NCI-H2081 treated with DMSO at 0.1 percent for 48 hours (cell line): Measurements from ENCODE around the gene GPR158.

Experiments used
- DNase-seq: peaks from one replicate; lab custom pipeline; 2025; lab: John Stamatoyannopoulos, UW

The GPR158 gene

GRCh38 chr10:25191162-25191895, 16.5 kb downstream of the GPR158 start:
- DNase-seq: no peak

GRCh38 chr10:25198151-25198550, 23.4 kb downstream of the GPR158 start:
- DNase-seq: no peak

GRCh38 chr10:25206693-25207414, 32.1 kb downstream of the GPR158 start:
- DNase-seq: no peak

GRCh38 chr10:25209618-25210017, 34.8 kb downstream of the GPR158 start:
- DNase-seq: no peak

- no peak for DNase-seq
These were observed 35.5 kb downstream of the GPR158 start for GRCh38 chr10:25210265-25210664.

GRCh38 chr10:25220156-25220555, 45.4 kb downstream of the GPR158 start:
- DNase-seq: no peak

- no peak for DNase-seq
These were observed 47.4 kb downstream of the GPR158 start for GRCh38 chr10:25222085-25222660.

- no peak for DNase-seq
These were observed 52.2 kb downstream of the GPR158 start for GRCh38 chr10:25226775-25227682.

- DNase-seq: no peak
These were observed 57.0 kb downstream of the GPR158 start for GRCh38 chr10:25231751-25232150.

- no peak for DNase-seq
These were observed 57.4 kb downstream of the GPR158 start for GRCh38 chr10:25232204-25232603.

- DNase-seq: no peak
These were observed 70.4 kb downstream of the GPR158 start for GRCh38 chr10:25245165-25245564.

- DNase-seq: no peak
These were observed 82.8 kb downstream of the GPR158 start for GRCh38 chr10:25257646-25258045.

GRCh38 chr10:25261110-25261509, 86.3 kb downstream of the GPR158 start:
- no peak for DNase-seq

- DNase-seq: peak; percentile 78
These were observed 86.8 kb downstream of the GPR158 start for GRCh38 chr10:25261558-25261957.

- no peak for DNase-seq
These were observed 89.1 kb downstream of the GPR158 start for GRCh38 chr10:25263931-25264330.

GRCh38 chr10:25278180-25278579, 103.4 kb downstream of the GPR158 start:
- DNase-seq: no peak

- no peak for DNase-seq
These were observed 105.3 kb downstream of the GPR158 start for GRCh38 chr10:25280076-25280475.

GRCh38 chr10:25280573-25280972, 105.8 kb downstream of the GPR158 start:
- no peak for DNase-seq

- no peak for DNase-seq
These were observed 111.0 kb downstream of the GPR158 start for GRCh38 chr10:25285809-25286208.

GRCh38 chr10:25288181-25288580, 113.4 kb downstream of the GPR158 start:
- no peak for DNase-seq

- DNase-seq: no peak
These were observed 119.5 kb downstream of the GPR158 start for GRCh38 chr10:25294032-25294926.
